AG09309 (cell line): ENCODE measurements around the gene CALCA.
A peak's percentile ranks its signal among the peaks of the same experiment; 100 is the strongest.
"Not testable (repeated sequence)": the region's sequence is repeated elsewhere in the genome, so short reads cannot be mapped to it uniquely, and the experiment has no call there.

Source experiments
- DNase-seq: peaks from one replicate; pipeline ENCODE4 v3.0.0-alpha.2; 2010; ENCODE audit warnings: low read depth
- H3K4me3 ChIP-seq: 2 replicates; pipeline ENCODE4 v1.5.1; 2011; ENCODE audit warnings: mild to moderate bottlenecking, low read depth, low read length, moderate library complexity; ENCODE audit not compliant: control insufficient read depth
- TF ChIP-seq, protein P1 (sequence below): IDR thresholded peaks from 2 replicates; pipeline ENCODE4 v1.5.1; 2011; ENCODE audit warnings: mild to moderate bottlenecking, low read depth, low read length, inconsistent platforms; ENCODE audit not compliant: insufficient read depth, control insufficient read depth; ENCODE audit errors: missing control alignments

CALCA gene, protein sequence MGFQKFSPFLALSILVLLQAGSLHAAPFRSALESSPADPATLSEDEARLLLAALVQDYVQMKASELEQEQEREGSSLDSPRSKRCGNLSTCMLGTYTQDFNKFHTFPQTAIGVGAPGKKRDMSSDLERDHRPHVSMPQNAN

DNA sequence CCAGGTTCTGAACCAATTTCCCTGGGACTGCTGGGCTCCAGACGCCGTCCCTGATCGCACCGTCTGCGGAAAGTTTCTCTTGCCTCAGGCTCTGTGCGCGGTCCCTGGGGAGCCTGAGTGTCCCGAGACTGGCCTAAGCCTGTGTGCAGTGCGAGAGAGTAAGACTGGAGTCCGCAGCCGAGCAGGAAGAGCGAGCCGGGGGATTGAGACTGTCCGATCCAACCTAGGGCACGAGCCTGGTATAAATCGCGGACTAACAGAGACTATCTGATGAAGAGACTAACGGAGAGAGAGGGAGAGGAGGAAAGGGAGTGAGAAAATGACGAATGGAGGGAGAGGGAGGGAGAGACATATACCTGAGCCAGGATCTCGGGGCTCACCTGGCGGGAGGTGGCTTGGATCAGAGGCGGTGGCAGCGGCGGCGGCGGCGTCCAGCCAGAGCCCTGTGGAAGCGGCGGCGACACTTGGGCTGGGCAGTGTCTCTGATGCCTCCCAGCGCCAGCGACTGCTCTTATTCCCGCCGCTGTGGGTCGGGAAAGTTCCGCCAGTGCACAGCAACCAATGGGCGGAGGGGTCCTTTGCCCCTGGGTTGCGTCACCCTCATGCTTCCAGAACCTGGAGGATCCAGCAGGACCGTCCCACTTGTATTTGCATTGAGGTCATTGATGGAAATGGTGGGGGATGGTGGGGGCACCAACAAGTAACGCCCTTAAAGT, at the start of gene CALCA:
TSS of gene CALCA (minus strand) at position 487 of the 716 bp plus-strand sequence. CDS start 1,159 bp downstream, outside the sequence.
- TF ChIP-seq, protein P1, sequence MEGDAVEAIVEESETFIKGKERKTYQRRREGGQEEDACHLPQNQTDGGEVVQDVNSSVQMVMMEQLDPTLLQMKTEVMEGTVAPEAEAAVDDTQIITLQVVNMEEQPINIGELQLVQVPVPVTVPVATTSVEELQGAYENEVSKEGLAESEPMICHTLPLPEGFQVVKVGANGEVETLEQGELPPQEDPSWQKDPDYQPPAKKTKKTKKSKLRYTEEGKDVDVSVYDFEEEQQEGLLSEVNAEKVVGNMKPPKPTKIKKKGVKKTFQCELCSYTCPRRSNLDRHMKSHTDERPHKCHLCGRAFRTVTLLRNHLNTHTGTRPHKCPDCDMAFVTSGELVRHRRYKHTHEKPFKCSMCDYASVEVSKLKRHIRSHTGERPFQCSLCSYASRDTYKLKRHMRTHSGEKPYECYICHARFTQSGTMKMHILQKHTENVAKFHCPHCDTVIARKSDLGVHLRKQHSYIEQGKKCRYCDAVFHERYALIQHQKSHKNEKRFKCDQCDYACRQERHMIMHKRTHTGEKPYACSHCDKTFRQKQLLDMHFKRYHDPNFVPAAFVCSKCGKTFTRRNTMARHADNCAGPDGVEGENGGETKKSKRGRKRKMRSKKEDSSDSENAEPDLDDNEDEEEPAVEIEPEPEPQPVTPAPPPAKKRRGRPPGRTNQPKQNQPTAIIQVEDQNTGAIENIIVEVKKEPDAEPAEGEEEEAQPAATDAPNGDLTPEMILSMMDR: no peak
- no peak within 1 kb of the TSS for H3K4me3 ChIP-seq
- DNase-seq: no peak

DNA sequence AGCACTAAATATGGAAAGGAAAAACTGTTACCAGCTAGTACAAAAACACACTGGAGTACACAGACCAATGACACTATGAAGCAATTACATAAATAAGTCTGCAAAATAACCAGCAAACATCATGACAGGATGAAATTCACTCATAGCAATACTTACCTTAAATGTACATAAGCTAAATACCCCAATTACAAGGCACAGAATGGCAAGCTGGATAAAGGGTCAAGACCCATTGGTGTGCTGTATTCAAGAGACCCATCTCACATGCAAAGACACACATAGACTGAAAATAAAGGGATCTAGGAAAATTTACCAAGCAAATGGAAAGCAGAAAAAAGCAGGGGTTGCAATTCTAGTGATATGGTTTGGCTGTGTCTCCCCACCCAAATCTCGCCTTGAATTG, 44.0 kb upstream of the CALCA start:
- DNase-seq: no peak
- no peak overlapping the region for H3K4me3 ChIP-seq
- TF ChIP-seq, protein P1: no peak

DNA sequence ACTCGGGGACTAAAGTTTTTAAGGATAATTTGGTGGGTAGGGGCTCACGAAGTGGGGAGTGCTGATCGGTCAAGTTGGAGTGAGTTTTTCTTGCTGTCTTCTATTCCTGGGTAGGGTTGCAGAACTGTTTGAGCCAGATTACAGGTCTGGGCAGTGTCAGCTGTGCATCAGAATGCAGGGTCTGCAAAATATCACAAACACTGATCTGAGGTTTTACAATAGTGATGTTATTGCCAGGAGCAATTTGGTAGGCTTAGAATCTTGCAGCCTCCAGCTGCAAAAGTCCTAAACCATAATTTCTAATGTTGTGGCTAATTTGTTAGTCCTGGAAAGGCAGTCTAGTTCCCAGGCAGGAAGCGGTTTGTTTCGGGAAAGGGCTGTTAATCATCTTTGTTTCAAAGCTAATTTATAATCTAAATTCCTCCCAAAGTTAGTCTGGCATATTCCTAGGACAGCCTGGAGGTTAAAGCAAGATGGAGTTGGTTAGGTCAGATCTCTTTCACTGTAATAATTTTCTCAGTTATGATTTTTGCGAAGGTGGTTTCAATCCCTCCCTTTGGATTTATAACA, 39.7 kb upstream of the CALCA start:
- H3K4me3 ChIP-seq: no peak overlapping the region
- TF ChIP-seq, protein P1: no peak
- no peak for DNase-seq

DNA sequence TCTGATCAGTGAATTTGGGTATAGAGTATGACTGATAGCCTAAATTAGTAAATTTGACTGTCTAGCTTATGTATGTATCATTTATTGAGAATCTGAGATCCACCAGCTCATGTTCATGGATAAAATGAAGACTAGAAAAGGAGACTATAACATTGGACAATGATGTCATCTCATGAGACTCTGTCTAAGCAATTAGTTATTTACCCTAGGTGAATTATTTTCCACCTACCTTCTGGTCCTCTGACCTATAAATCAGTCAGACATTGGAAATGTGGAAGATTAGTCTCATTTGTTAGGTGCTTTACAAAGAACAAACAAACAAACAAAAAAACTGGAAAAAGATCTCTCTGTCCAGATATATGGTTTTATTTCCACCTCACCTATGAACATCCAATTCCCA, 38.7 kb upstream of the CALCA start:
- no peak overlapping the region for H3K4me3 ChIP-seq
- DNase-seq: no peak
- TF ChIP-seq, protein P1: no peak

DNA sequence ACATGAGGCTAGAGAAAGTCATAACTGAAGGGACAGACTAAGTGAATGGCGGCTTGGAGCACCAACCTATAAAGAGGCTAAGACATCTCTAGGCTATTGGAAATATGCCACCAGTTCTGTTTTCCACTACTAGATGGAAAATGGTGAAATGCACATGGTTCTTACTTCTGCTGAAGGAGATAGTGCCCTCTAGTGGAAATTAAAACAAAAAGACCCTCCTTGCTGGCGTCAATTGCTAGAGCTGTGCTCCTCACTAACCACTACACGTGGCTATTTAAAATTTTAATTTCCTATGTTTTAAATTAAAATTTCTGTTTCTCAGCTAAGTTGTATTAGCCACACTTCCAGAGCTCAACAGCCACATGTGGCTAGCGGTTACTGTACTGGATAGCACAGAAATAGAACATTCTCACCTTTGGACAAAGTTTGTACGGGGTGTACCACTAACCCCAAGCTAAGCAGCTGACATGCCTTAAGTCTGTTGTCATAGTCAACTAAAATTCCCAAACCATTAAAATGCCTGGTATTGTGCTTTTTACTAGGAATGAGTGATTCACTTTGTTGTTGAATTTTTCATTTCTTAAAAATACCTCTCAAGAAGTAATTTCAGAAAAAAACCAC, 34.1 kb upstream of the CALCA start:
- TF ChIP-seq, protein P1: peak; percentile 46
- no peak overlapping the region for H3K4me3 ChIP-seq
- peak; percentile 3 for DNase-seq

DNA sequence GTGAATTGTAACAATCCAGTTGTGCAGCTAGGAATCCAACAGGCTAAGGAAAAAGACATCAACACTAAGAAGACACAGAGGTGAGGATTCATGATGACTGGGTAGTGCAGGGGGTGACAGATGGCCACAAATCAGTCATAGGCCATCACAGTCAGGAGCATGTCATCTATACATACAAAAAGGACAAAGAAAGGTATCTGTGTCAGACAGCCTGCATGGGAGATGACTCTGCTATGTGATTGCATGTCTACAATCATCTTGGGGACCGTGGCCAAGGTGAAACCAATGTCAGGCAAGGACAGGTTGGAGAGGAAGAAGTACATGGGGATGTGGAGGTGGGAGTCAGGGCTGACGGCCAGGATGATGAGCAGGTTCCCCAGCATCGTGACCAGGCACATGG, 16.0 kb upstream of the CALCA start:
- DNase-seq, H3K4me3 ChIP-seq: not testable (repeated sequence)

DNA sequence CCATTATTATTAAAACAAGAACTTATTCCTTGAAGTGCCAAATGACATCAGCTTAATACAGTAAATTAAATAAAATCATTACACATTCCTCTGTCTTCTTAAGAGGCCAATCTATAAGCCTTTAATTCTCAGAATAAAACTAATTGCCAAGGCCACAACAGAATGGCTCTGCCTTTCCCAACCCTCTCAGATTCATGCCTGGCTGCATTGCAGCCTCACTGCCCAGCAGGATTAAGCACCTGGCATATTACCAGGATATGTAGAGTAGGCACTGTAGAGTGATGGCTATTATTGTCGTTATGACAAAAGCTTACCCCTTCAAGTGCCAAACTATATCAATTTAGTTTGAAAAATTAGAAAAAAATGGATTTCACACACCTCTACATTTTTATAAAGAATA, 9.4 kb upstream of the CALCA start:
- TF ChIP-seq, protein P1: no peak
- H3K4me3 ChIP-seq: no peak overlapping the region
- no peak for DNase-seq
